Activated T-helper 2 cell treated with anti-CD3 and anti-CD28 coated beads, Interferon-gamma antibody, Interleukin-2, Interleukin-4, amounts not matched to agents 10 μg/mL and 5 μg/mL and 100 μg/mL, durations not matched to agents 14 hours and 24 hours and 36 hours (primary cell): ENCODE results near the gene GTF2F2. TPM values are rescaled to one million over a fixed set of nuclear protein-coding genes. Genes with fewer than 3 reads are reported as not detected.
"Not testable (repeated sequence)": the region's sequence is repeated elsewhere in the genome, so short reads cannot be mapped to it uniquely, and the experiment has no call there.

Experiments
- DNase-seq: peaks from one replicate; pipeline ENCODE4 v3.0.0; 2021; ENCODE audit warnings: low spot score
- H3K27ac Mint-ChIP-seq: one replicate; pipeline ENCODE4 v1.8.0; 2021; ENCODE audit warnings: mixed read lengths
- H3K27me3 Mint-ChIP-seq: one replicate; pipeline ENCODE4 v1.8.0; 2021; ENCODE audit warnings: low read depth, mixed read lengths
- H3K36me3 Mint-ChIP-seq: one replicate; pipeline ENCODE4 v1.8.0; 2021; ENCODE audit warnings: low read depth, mixed read lengths
- H3K4me1 Mint-ChIP-seq: one replicate; pipeline ENCODE4 v1.8.0; 2021; ENCODE audit warnings: low read depth, mixed read lengths
- H3K4me3 Mint-ChIP-seq: one replicate; pipeline ENCODE4 v1.8.0; 2021; ENCODE audit warnings: low read depth, mild to moderate bottlenecking, moderate library complexity, mixed read lengths
- H3K9me3 Mint-ChIP-seq: one replicate; pipeline ENCODE4 v1.8.0; 2021; ENCODE audit warnings: mixed read lengths
- intact Hi-C: fragments of 100-400 bp; cut with micrococcal nuclease; formaldehyde crosslinking; loops from one replicate; pipeline ENCODE4 v1.15.1; 2023
- total RNA-seq: library from RNA; stranded (reverse); gene quantifications from 2 replicates; pipeline ENCODE4 v1.2.3, GENCODE V29; 2022

GTF2F2 gene
- total RNA-seq, 1 donor from 2014 or later = 28.9 TPM

DNA sequence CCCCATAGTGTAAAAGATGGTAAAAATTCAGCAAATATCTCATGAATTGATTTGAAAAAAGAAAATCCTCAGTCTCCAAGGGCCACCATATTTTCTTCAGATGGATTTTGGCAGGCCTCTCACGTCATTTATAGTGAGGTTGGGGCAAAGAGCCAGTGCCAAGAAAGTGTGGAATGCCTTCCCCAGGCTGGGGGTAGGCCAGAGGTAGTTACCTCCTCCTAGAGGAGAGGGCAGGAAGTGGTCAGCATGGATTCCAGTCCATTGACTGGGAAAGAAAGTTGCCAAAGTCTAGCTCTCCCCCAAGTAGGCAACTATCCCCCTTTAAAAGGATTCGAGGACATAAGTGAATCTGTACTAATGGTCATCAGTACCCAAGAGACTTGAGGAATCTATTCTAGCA lies 148.9 kb downstream of the GTF2F2 start:
- H3K36me3 Mint-ChIP-seq = peaks cover 12% of the 10 kb centered on the region
- intact Hi-C loops = no loop called here
- H3K27me3 Mint-ChIP-seq = no peaks in the 10 kb centered on the region
- no peak overlapping the region for H3K4me3 Mint-ChIP-seq
- no peak for DNase-seq
- H3K9me3 Mint-ChIP-seq = no peaks in the 10 kb centered on the region
- H3K27ac Mint-ChIP-seq = no peak overlapping the region
- H3K4me1 Mint-ChIP-seq = no peaks in the 10 kb centered on the region

DNA sequence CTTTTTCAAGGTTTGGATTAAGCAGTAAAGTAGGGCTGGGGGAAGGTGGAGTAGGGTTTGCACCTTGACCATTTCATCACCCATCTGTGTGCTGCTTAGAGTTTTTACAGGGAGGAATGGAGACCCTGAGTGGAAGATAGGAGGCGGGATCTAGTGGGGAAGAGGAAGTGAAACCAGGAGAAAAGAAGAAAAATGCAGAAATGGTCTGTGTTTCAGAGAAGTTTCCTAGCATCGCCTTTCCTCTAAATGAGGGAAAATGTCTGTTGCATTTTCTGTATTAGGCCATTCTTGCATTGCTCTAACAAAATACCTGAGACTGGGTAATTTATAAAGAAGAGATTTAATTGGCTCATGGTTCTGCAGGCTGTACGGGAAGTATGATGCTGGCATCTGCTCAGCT lies 156.6 kb downstream of the GTF2F2 start:
- H3K9me3 Mint-ChIP-seq = peaks cover 7% of the 10 kb centered on the region

DNA sequence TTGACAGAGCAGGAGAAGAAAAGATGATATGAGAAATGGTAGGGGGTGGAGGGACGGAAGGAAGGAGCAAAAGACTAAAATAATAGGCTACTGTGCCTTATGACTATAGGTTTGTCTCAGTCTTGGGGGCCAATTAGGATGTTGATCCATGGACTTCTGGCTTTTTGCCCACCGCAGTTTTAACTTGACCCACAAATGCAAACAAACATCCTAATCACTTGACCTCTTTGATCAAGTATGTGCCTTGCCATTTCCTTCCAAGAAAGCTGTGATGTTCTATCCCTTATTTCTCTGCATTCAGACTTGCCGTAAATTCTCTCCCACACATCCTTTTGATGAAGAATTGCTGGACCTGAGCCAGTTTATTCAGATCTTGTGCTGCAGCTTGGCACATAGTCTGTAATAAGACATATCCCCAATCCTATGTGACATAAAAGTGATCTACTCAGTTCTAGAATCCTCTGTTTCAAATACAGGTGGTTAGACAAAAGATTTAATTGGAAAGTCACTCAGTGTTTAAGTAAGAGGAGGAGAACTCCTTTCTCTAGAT lies 157.9 kb downstream of the GTF2F2 start:
- no peaks in the 10 kb centered on the region for H3K27me3 Mint-ChIP-seq
- no peaks in the 10 kb centered on the region for H3K4me1 Mint-ChIP-seq
- intact Hi-C loops = no loop called here
- H3K27ac Mint-ChIP-seq = no peak overlapping the region
- H3K9me3 Mint-ChIP-seq = peaks cover 7% of the 10 kb centered on the region
- peaks cover 26% of the 10 kb centered on the region for H3K36me3 Mint-ChIP-seq
- DNase-seq = no peak
- H3K4me3 Mint-ChIP-seq = no peak overlapping the region

More for the DNA sequence above, 156.6 kb downstream of the GTF2F2 start:
- Mint-ChIP-seq H3K4me3 (no peak overlapping the region), H3K36me3 (peaks cover 26% of the 10 kb centered on the region), H3K27me3 (no peaks in the 10 kb centered on the region), H3K4me1 (no peaks in the 10 kb centered on the region), H3K27ac (no peak overlapping the region)
- no peak for DNase-seq
- intact Hi-C loops = no loop called here

DNA sequence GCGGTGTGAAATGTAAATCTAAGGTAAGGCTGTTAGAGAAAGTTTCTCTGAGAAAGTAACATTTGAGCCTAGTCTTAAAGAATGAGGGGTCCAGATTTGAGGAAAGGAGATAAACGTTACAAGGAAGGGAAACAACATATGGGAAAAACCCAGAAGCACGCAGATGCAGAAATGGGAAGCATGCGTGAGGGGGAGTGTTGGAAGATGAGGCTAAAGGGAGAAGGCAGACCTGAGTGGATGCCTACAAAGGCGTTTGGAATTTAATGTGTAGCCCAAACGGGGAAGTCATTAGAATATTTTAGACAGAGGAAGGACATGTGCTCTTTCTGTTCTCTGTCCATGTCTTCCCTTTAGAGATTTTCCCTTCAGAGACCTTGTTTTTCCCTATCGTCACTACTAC lies 159.7 kb downstream of the GTF2F2 start:
- H3K4me3 Mint-ChIP-seq = no peak overlapping the region
- intact Hi-C loops = no loop called here
- no peak for DNase-seq
- peaks cover 22% of the 10 kb centered on the region for H3K36me3 Mint-ChIP-seq
- no peaks in the 10 kb centered on the region for H3K27me3 Mint-ChIP-seq
- no peak overlapping the region for H3K27ac Mint-ChIP-seq
- no peaks in the 10 kb centered on the region for H3K4me1 Mint-ChIP-seq
- peaks cover 7% of the 10 kb centered on the region for H3K9me3 Mint-ChIP-seq

DNA sequence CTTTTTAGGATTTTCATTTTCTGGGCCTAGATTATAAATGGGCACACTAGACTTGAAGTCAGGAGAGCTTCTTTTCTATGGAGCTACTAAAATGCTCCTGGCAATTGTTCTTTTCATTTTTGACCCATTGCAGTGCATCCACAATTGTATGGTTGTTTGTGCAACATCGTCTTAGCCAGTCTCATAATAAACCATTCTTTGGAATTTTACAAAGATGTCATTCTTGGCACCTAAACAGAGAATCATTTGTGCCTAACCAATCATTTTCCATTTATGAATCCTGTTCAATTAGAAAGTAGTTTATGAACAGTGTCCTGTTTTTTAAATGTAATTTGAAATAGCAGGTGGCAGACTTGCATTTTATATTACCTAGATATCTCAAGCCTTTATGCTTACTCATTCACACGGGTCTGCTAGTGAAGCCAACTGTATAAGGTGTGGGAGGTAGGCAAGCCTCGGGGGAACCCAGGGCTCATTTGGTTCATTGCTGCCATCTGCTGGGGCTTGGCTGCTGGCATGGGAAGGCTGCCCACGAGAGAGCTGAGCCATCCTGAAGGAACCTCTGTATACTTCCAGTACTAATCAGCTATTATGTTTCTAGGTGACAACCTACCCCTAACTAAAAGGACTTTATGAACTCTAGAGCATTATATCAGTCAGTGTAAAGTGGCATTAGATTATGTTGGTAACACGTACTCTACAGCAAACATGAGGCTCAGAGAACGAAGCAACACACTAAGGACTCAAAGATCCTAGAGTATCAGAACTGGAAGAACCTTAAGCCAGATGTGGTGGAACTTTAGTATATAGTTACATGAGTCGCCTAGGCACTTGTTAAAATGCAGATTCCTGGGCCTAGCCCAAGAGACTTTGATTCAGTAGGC lies 160.7 kb downstream of the GTF2F2 start:
- peak; percentile 11 for DNase-seq
- H3K4me1 Mint-ChIP-seq = no peaks in the 10 kb centered on the region
- intact Hi-C loops = loop anchor here (1.0 kb wide), 1 partner anchor 234 kb away; no protein-coding TSS in a partner anchor
- H3K4me3 Mint-ChIP-seq = no peak overlapping the region
- no peak overlapping the region for H3K27ac Mint-ChIP-seq
- no peaks in the 10 kb centered on the region for H3K27me3 Mint-ChIP-seq
- H3K9me3 Mint-ChIP-seq = peaks cover 7% of the 10 kb centered on the region
- peaks cover 20% of the 10 kb centered on the region for H3K36me3 Mint-ChIP-seq

DNA sequence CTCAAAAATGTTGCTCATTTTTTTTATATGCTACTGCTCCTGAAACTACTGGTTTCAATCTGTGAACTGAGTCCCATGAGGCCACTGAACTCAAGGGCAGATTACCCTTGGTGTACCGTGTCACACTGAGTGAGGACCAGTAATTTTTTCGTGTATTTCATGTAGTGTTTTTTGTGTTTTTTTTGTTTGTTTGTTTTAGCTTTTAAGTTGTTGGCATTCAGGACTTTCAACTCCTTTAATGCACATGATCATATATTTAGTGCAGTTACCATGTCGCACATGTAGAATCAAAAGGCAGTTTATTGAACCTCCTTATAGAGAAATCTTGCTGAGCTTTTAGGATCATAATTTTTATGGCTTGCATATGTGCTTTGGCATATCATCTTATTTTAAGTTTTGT lies 162.7 kb downstream of the GTF2F2 start:
- Mint-ChIP-seq H3K4me1 (no peaks in the 10 kb centered on the region), H3K27ac (no peak overlapping the region), H3K36me3 (peaks cover 6% of the 10 kb centered on the region), H3K4me3 (no peak overlapping the region), H3K9me3 (no peaks in the 10 kb centered on the region), H3K27me3 (no peaks in the 10 kb centered on the region)
- intact Hi-C loops = no loop called here
- no peak for DNase-seq

DNA sequence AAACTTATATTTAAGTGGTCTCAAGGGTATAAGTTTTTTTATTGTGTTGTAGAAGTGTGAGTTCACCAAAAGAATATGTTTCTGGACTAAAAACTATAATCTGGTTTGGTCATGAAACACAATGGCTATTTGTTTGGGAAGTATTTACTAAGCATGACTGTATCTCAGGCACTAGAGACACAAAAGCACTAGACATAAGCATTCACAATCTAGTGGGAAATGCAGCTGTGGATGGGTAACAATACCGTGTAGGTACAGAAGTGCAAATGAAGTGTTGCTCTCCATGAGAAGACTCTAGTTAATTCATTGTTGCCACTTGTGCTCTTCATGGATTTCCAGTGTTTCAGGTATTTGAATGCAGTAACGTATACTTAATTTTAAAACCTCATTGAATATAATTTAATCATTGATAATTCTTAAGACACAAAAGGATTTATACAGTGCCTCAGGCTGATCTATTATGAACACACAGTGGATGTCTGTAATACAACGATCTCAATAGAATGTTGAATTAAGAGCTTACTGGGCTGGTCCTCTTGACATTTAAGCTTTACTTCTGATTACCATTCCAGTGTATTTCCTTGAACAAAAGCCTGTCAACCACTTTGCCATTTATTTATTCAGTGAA lies 169.7 kb downstream of the GTF2F2 start:
- Mint-ChIP-seq H3K27ac (no peak overlapping the region), H3K9me3 (no peaks in the 10 kb centered on the region), H3K4me3 (no peak overlapping the region), H3K36me3 (peaks cover 3% of the 10 kb centered on the region), H3K4me1 (no peaks in the 10 kb centered on the region), H3K27me3 (no peaks in the 10 kb centered on the region)
- no peak for DNase-seq
- intact Hi-C loops = no loop called here

DNA sequence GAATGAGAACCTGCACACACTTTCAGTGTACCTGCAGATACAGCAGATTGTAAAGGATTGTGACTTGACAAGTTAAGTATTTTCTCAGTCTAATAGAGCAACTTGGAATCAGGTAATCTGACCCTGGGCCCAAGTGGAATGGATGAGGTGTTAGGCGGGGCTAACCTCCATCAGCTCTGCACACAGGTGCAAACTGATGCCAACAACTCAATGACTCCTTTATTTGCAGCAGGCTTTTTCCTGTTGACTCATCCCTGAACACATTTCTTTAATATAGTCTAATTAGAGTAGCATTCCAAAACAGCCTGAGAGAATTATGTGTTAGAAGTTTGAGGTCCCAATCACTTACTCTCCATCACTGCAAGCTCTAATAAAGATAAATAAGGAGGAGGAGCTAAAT lies 171.9 kb downstream of the GTF2F2 start:
- Mint-ChIP-seq H3K27me3 (no peaks in the 10 kb centered on the region), H3K36me3 (peaks cover 3% of the 10 kb centered on the region), H3K4me3 (no peak overlapping the region), H3K4me1 (peaks cover 11% of the 10 kb centered on the region), H3K27ac (no peak overlapping the region), H3K9me3 (no peaks in the 10 kb centered on the region)
- intact Hi-C loops = no loop called here
- no peak for DNase-seq

DNA sequence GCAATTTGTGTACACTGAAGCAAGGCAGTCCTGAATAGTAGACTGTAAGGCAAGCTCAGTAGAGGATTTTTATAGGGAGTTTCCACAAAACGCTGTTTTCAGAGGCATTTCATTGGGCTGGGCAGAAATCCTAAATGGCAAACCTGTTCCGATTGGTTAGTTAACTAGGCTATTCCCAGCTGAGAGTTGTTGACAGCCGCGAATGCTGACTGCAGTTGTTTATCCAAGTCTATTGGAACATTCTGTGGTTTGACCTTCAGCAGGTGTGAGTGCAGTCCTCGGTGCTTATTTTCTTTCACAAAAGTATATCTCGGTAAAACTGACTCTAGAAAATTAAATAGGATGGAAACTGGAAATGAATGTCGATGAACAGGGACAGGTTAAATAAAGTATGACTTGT lies 175.2 kb downstream of the GTF2F2 start:
- H3K27me3 Mint-ChIP-seq = no peaks in the 10 kb centered on the region
- H3K4me3 Mint-ChIP-seq = no peak overlapping the region
- no peak overlapping the region for H3K27ac Mint-ChIP-seq
- no peaks in the 10 kb centered on the region for H3K9me3 Mint-ChIP-seq
- peaks cover 3% of the 10 kb centered on the region for H3K36me3 Mint-ChIP-seq
- intact Hi-C loops = no loop called here
- DNase-seq = no peak
- peaks cover 25% of the 10 kb centered on the region for H3K4me1 Mint-ChIP-seq

DNA sequence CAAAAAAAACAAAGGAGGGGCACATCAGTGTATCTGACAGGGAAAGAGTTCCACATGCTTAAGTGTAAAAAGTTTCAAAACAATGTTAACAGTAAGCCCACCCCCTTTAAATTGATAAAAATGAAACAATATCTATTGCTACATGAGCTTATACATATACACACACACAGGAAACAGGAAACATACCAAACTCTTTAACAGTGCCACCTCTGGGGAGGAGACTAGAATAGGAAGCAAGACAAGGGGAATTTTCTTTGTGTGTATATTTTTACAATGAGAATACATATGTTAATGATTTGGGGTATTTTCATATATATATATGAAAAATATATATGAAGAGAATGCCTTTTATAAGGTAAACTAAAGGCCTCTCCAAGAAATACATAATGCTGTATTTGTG lies 175.9 kb downstream of the GTF2F2 start:
- intact Hi-C loops = no loop called here
- Mint-ChIP-seq H3K4me1 (peaks cover 25% of the 10 kb centered on the region), H3K27ac (no peak overlapping the region)

DNA sequence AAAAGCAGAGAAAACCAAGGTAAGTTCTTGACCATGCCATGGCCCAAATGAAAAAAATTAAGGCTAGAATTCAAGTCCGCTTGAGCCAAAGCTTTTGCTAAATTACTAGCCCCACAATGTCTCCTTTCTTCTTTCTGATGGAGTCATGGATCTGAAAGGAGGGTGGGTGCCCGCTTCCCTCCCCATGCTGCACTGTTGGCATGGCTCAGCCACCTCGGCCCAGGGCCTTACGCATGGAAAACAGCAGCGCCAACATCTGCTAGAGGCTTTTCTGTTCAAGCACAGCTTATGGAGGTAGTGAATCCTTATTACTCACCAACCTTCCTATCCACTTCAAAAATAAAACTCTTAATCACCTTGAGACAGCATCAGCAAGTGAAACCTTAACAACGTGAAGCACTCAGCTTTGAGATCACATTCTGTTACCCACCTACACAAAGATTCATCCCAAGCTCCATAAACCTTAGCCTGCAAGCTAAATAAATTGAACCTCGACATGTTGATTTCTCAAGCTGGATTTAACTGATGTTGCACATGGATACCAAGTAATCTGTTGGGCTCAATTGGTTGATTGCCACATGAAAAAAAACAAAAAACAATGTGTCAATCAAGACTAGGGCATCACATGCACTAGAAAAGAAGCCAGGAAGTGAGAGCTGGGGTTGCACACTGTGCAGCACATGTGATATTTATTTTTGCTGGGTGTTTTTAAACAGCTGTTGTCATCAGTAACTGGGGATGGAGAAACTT lies 177.3 kb downstream of the GTF2F2 start:
- Mint-ChIP-seq H3K27ac (peak overlapping the region; percentile 51), H3K36me3 (peaks cover 3% of the 10 kb centered on the region), H3K4me3 (no peak overlapping the region), H3K9me3 (no peaks in the 10 kb centered on the region), H3K4me1 (peaks cover 25% of the 10 kb centered on the region), H3K27me3 (peaks cover 5% of the 10 kb centered on the region)
- intact Hi-C loops = no loop called here
- no peak for DNase-seq

More for the DNA sequence above, 175.9 kb downstream of the GTF2F2 start:
- Mint-ChIP-seq H3K27me3 (peaks cover under 1% of the 10 kb centered on the region), H3K4me3 (no peak overlapping the region), H3K36me3 (peaks cover 3% of the 10 kb centered on the region), H3K9me3 (no peaks in the 10 kb centered on the region)
- no peak for DNase-seq

DNA sequence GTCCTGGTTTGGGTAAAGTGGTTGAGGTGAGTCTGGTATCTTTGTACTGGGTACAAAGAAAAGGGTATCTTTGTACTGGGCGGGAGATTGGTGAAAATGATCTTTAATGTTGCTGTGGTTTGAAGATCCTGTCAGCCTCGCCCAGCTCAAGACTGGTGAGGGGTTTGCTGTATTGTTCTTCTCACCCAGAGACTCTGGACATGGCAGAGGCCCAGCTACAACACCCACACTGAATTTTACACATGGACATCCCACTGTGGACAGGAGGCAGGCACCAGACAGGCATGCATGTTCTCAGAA lies 177.8 kb downstream of the GTF2F2 start:
- Mint-ChIP-seq H3K4me3 (no peak overlapping the region), H3K4me1 (peaks cover 25% of the 10 kb centered on the region), H3K27ac (peak overlapping the region; percentile 51), H3K36me3 (peaks cover 3% of the 10 kb centered on the region), H3K27me3 (peaks cover 7% of the 10 kb centered on the region), H3K9me3 (no peaks in the 10 kb centered on the region)
- no peak for DNase-seq
- intact Hi-C loops = no loop called here

DNA sequence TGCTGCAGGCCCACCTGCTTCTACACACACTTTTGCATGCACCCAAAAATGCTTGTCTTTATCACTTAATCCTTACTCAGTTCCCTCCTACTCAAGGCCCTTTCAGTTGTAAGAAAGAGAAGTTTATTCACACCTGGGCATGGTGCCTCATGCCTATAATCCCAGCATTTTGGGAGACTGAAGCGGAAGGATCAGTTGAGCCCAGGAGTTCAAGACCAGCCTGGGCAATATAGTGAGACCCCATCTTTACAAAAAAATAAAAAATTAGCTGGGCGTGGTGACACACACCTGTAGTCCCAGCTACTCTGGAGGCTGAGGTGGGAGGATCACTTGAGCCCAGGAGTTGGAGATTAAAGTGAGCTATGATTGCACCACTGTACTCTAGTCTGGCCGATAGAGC lies 178.2 kb downstream of the GTF2F2 start:
- H3K27me3 Mint-ChIP-seq, H3K4me3 Mint-ChIP-seq, H3K9me3 Mint-ChIP-seq, DNase-seq, H3K36me3 Mint-ChIP-seq, intact Hi-C loops: not testable (repeated sequence)
- peaks cover 25% of the 10 kb centered on the region for H3K4me1 Mint-ChIP-seq
- H3K27ac Mint-ChIP-seq = peak overlapping the region; percentile 51
